GM18951 (cell line): Measurements from ENCODE around the gene GALNT18.

Experiments used
- POLR2A ChIP-seq: IDR thresholded peaks from 4 replicates; pipeline ENCODE4 v1.6.1; 2011; ENCODE audit warnings: mild to moderate bottlenecking; ENCODE audit not compliant: insufficient read length, insufficient read depth; ENCODE audit errors: extremely low read depth
- in situ Hi-C: fragments of 300-500 bp; cut with MboI; formaldehyde crosslinking; loops from one replicate; pipeline ENCODE4 v1.12.0; 2022; ENCODE audit warnings: low sequenced_read_pairs, mixed read lengths, inconsistent platforms; ENCODE audit not compliant: unreplicated experiment

GALNT18 gene

GRCh38 chr11:11579012-11579988 is 42.5 kb downstream of the GALNT18 start:
- TF ChIP-seq POLR2A = no peak
- in situ Hi-C loops = no loop called here

- in situ Hi-C loops = no loop called here
- no peak for TF ChIP-seq POLR2A
Measured at GRCh38 chr11:11577932-11578911, 43.6 kb downstream of the GALNT18 start.

- no peak for TF ChIP-seq POLR2A
- in situ Hi-C loops = no loop called here
Measured at GRCh38 chr11:11577251-11577855, 44.5 kb downstream of the GALNT18 start.

- in situ Hi-C loops = no loop called here
- TF ChIP-seq POLR2A = no peak
Measured at GRCh38 chr11:11574373-11575287, 47.2 kb downstream of the GALNT18 start.

GRCh38 chr11:11572386-11572785 is 49.4 kb downstream of the GALNT18 start:
- TF ChIP-seq POLR2A = no peak
- in situ Hi-C loops = no loop called here

- in situ Hi-C loops = no loop called here
- no peak for TF ChIP-seq POLR2A
Measured at GRCh38 chr11:11571893-11572292, 49.9 kb downstream of the GALNT18 start.

GRCh38 chr11:11570823-11571222 is 51.0 kb downstream of the GALNT18 start:
- no peak for TF ChIP-seq POLR2A
- in situ Hi-C loops = no loop called here

GRCh38 chr11:11569936-11570491 is 51.8 kb downstream of the GALNT18 start:
- in situ Hi-C loops = no loop called here
- TF ChIP-seq POLR2A = no peak

- in situ Hi-C loops = no loop called here
Measured at GRCh38 chr11:11568651-11569229, 53.1 kb downstream of the GALNT18 start.

GRCh38 chr11:11567936-11568650 is 53.7 kb downstream of the GALNT18 start:
- no peak for TF ChIP-seq POLR2A
- in situ Hi-C loops = no loop called here

More at GRCh38 chr11:11568651-11569229, 53.1 kb downstream of the GALNT18 start:
- TF ChIP-seq POLR2A = no peak

- in situ Hi-C loops = no loop called here
- TF ChIP-seq POLR2A = no peak
Measured at GRCh38 chr11:11565636-11566035, 56.2 kb downstream of the GALNT18 start.
